Measurements from ENCODE around the gene C1QTNF9. TPM values are rescaled to one million over a fixed set of nuclear protein-coding genes. Genes with fewer than 3 reads are reported as not detected.

C1QTNF9 gene
- total RNA-seq, 1 experiment from 2014 or later, result not detected

DNA sequence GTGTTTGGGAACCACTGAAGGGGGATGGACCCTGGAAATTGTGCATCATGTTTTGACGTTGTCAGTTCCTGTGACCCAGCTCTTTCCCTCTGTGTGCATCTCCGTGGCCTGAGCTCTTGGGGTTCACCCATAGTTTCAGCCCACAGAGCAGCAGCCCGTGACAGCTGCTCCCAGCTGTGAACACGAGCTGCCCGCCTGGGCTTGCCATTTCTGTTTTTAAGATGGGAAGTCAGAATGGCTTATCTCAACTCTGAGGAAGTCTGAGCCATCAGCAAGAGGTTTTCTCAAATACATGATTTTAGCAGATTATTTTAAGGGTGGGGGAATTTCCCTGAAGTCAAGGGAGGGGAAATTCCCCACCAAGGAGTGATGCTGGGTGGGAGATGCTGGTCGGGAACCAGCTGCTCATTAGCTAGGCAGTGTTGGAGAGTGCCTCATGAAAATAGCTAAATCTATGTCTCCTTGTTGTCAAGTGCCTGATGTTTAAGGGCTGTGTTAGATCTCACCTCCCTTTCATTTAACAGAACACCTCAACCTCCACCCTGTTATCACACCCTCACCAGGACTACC, 34.8 kb upstream of the C1QTNF9 start:
- Histone ChIP-seq H3K9me3 (ENCODE audit: control insufficient read depth, insufficient read depth, low read depth, low read length) (no peaks in the 10 kb centered on the region), H3K4me1 (ENCODE audit: control insufficient read depth, insufficient read depth, low read length) (no peaks in the 10 kb centered on the region), H3K4me3 (ENCODE audit: low read depth in 2 of 2, low read length in 2 of 2) (no peak overlapping the region), H3K36me3 (ENCODE audit: control insufficient read depth, insufficient read depth, low read length) (no peaks in the 10 kb centered on the region), H3K27me3 (ENCODE audit: control insufficient read depth, insufficient read depth, low read length) (no peaks in the 10 kb centered on the region), H3K27ac (ENCODE audit: low read length) (no peak overlapping the region)
- DNase-seq (ENCODE audit: low read depth, low spot score), result no peak
- ChIA-PET POLR2A (no interaction called here), CTCF (no interaction called here)
- in situ Hi-C loops (cut with HindIII; ENCODE audit: low pct_unique_long_range_greater_than_20kb, low sequenced_read_pairs) (no loop called here), intact Hi-C loops (cut with micrococcal nuclease; ENCODE audit: unreplicated experiment) (no loop called here)
- ATAC-seq, result no peak
- TF ChIP-seq TCF7L2 (IDR thresholded peaks at IDR 0.05; ENCODE audit: low read depth, low read length) (no peak), SIN3A (IDR thresholded peaks at IDR 0.05; ENCODE audit: borderline replicate concordance, insufficient read depth, low read depth, low read length) (no peak), POLR2AphosphoS5 (IDR thresholded peaks at IDR 0.05; ENCODE audit: low read depth, low read length) (no peak)
- TF ChIP-seq, protein P1, sequence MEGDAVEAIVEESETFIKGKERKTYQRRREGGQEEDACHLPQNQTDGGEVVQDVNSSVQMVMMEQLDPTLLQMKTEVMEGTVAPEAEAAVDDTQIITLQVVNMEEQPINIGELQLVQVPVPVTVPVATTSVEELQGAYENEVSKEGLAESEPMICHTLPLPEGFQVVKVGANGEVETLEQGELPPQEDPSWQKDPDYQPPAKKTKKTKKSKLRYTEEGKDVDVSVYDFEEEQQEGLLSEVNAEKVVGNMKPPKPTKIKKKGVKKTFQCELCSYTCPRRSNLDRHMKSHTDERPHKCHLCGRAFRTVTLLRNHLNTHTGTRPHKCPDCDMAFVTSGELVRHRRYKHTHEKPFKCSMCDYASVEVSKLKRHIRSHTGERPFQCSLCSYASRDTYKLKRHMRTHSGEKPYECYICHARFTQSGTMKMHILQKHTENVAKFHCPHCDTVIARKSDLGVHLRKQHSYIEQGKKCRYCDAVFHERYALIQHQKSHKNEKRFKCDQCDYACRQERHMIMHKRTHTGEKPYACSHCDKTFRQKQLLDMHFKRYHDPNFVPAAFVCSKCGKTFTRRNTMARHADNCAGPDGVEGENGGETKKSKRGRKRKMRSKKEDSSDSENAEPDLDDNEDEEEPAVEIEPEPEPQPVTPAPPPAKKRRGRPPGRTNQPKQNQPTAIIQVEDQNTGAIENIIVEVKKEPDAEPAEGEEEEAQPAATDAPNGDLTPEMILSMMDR (IDR thresholded peaks at IDR 0.05), result no peak
- TF ChIP-seq, protein P2, sequence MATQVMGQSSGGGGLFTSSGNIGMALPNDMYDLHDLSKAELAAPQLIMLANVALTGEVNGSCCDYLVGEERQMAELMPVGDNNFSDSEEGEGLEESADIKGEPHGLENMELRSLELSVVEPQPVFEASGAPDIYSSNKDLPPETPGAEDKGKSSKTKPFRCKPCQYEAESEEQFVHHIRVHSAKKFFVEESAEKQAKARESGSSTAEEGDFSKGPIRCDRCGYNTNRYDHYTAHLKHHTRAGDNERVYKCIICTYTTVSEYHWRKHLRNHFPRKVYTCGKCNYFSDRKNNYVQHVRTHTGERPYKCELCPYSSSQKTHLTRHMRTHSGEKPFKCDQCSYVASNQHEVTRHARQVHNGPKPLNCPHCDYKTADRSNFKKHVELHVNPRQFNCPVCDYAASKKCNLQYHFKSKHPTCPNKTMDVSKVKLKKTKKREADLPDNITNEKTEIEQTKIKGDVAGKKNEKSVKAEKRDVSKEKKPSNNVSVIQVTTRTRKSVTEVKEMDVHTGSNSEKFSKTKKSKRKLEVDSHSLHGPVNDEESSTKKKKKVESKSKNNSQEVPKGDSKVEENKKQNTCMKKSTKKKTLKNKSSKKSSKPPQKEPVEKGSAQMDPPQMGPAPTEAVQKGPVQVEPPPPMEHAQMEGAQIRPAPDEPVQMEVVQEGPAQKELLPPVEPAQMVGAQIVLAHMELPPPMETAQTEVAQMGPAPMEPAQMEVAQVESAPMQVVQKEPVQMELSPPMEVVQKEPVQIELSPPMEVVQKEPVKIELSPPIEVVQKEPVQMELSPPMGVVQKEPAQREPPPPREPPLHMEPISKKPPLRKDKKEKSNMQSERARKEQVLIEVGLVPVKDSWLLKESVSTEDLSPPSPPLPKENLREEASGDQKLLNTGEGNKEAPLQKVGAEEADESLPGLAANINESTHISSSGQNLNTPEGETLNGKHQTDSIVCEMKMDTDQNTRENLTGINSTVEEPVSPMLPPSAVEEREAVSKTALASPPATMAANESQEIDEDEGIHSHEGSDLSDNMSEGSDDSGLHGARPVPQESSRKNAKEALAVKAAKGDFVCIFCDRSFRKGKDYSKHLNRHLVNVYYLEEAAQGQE (IDR thresholded peaks at IDR 0.05; ENCODE audit: insufficient read depth in 1 of 2, low read depth in 2 of 2, low read length in 1 of 2), result no peak
- no TSS peak for BruUV-seq (replicated peaks)

DNA sequence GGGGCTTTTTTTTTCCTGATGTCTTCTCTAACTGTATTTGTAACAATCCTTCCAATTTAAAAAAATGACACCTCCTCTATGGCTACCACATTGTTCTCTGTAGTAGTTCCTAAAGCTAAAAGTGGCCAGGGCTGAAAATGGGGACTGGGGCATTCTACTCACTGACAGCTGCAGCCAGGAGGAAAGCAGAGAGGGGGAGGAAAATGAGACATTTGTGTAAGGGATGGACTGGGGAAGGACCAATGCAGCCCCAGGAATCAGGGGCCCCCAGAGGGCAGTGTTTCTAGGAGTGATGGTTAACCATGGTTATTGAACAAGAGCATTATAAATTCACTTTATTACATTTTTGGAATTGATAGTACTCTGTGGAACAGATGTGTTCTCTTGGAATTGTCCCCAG, 34.3 kb upstream of the C1QTNF9 start:
- POLR2A ChIA-PET, result no interaction called here
- Histone ChIP-seq H3K27ac (ENCODE audit: low read length) (no peak overlapping the region), H3K36me3 (ENCODE audit: control insufficient read depth, insufficient read depth, low read length) (no peaks in the 10 kb centered on the region), H3K27me3 (ENCODE audit: control insufficient read depth, insufficient read depth, low read length) (no peaks in the 10 kb centered on the region), H3K9me3 (ENCODE audit: control insufficient read depth, insufficient read depth, low read depth, low read length) (no peaks in the 10 kb centered on the region), H3K4me3 (ENCODE audit: low read depth in 2 of 2, low read length in 2 of 2) (no peak overlapping the region), H3K4me1 (ENCODE audit: control insufficient read depth, insufficient read depth, low read length) (no peaks in the 10 kb centered on the region)
- DNase-seq (ENCODE audit: low read depth, low spot score) (no peak), ATAC-seq (no peak)
- in situ Hi-C loops (cut with HindIII; ENCODE audit: low pct_unique_long_range_greater_than_20kb, low sequenced_read_pairs), result no loop called here
- TF ChIP-seq, protein P1 (IDR thresholded peaks at IDR 0.05), result no peak
- TF ChIP-seq, protein P2 (IDR thresholded peaks at IDR 0.05; ENCODE audit: insufficient read depth in 1 of 2, low read depth in 2 of 2, low read length in 1 of 2), result no peak
- no peak for TF ChIP-seq TCF7L2 (IDR thresholded peaks at IDR 0.05; ENCODE audit: low read depth, low read length)
- TF ChIP-seq POLR2AphosphoS5 (IDR thresholded peaks at IDR 0.05; ENCODE audit: low read depth, low read length), result no peak
- no peak for TF ChIP-seq SIN3A (IDR thresholded peaks at IDR 0.05; ENCODE audit: borderline replicate concordance, insufficient read depth, low read depth, low read length)
- CTCF ChIA-PET, result no interaction called here
- no TSS peak for BruUV-seq (replicated peaks)
- intact Hi-C loops (cut with micrococcal nuclease; ENCODE audit: unreplicated experiment), result no loop called here

Measured in Panc1 (cell line).